HCT116 (cell line): ENCODE results near the gene GDAP1L1. TPM values are rescaled to one million over a fixed set of nuclear protein-coding genes. Genes with fewer than 3 reads are reported as not detected.

Experiments used
- ATAC-seq: fragments of 200-7000 bp; cut with Tn5 transposase; 2 replicates; pipeline ENCODE4 v1.9.1; 2020; ENCODE audit warnings: mild to moderate bottlenecking, moderate library complexity
- BruUV-seq: library from RNA; stranded (reverse); fragments of 400-500 nt; replicated peaks from 2 replicates; lab custom pipeline; 2021; lab: Mats Ljungman, UMichigan
- CTCF ChIA-PET: fragments of 300-600 bp; sonication (Branson Sonifier 250); formaldehyde crosslinking; loops from one replicate; lab custom pipeline; 2021; ENCODE audit warnings: antibody characterized with exemption; lab: Charles Lee
- POLR2A ChIA-PET: fragments of 300-600, 350-600 bp; sonication (Branson Sonifier 250); formaldehyde crosslinking; loops from one replicate; lab custom pipeline; 2021; ENCODE audit warnings: antibody characterized with exemption; lab: Charles Lee
- RAD21 ChIA-PET, 2 experiments: fragments of 300-600 bp; sonication (Branson Sonifier 250); formaldehyde crosslinking; loops; one replicate each; lab custom pipeline; 2023; ENCODE audit warnings: low total read pairs in 2 of 2; ENCODE audit not compliant: uncharacterized antibody in 2 of 2, unreplicated experiment in 2 of 2, low non-redundant PET in 1 of 2; lab: Charles Lee
- DNase-seq: peaks from one replicate; pipeline ENCODE4 v3.0.0-alpha.2; 2010; ENCODE audit warnings: low read depth, low spot score
- H2AFZ ChIP-seq: fragments of 200-600 bp; shearing (Covaris generic), sonication (generic); 2 replicates; pipeline ENCODE4 v1.6.1; 2017; ENCODE audit warnings: low read depth, mixed run types, mixed read lengths, antibody characterized with exemption, low read length; ENCODE audit not compliant: poor library complexity, severe bottlenecking
- H3K27ac ChIP-seq: 2 replicates; pipeline ENCODE4 v1.5.1; 2012; ENCODE audit warnings: low read depth, low read length
- H3K27me3 ChIP-seq: fragments of 200-600 bp; sonication (generic); 2 replicates; pipeline ENCODE4 v1.6.1; 2016; ENCODE audit warnings: mixed run types, low read length, mixed read lengths; ENCODE audit not compliant: insufficient read depth
- H3K36me3 ChIP-seq, 2 experiments: fragments of 200-500 bp in 1 of 2; fragments of 200-600 bp in 1 of 2; sonication (Bioruptor generic) in 1 of 2; sonication (generic) in 1 of 2; 2 replicates each; pipeline versions ENCODE4 v1.5.1 to v1.6.1; 2014 to 2016; ENCODE audit warnings: low read length in 2 of 2, inconsistent platforms in 1 of 2, mixed read lengths in 1 of 2, mixed run types in 1 of 2; ENCODE audit not compliant: insufficient read depth in 2 of 2, control insufficient read depth in 1 of 2
- H3K4me1 ChIP-seq, 2 experiments: fragments of 200-600 bp in 1 of 2; sonication (generic) in 1 of 2; 2 replicates each; pipeline versions ENCODE4 v1.5.1 to v1.6.1; 2012 to 2017; ENCODE audit warnings: low read length in 2 of 2, inconsistent platforms in 1 of 2, mild to moderate bottlenecking in 1 of 2, mixed read lengths in 1 of 2, mixed run types in 1 of 2, moderate library complexity in 1 of 2; ENCODE audit not compliant: insufficient read depth in 2 of 2, control insufficient read depth in 1 of 2
- H3K4me2 ChIP-seq: fragments of 200-600 bp; sonication (generic); 2 replicates; pipeline ENCODE4 v1.6.1; 2017; ENCODE audit warnings: mixed run types, low read length, mixed read lengths
- H3K4me3 ChIP-seq, 2 experiments: fragments of 200-600 bp in 1 of 2; sonication (generic) in 1 of 2; replicated peaks in 1 of 2; 2 replicates each; pipeline ENCODE4 v1.5.1; 2011 to 2016; ENCODE audit warnings: low read length in 2 of 2, control low read depth in 1 of 2, low read depth in 1 of 2, mild to moderate bottlenecking in 1 of 2, mixed read lengths in 1 of 2, mixed run types in 1 of 2
- H3K79me2 ChIP-seq: fragments of 200-600 bp; sonication (generic); 2 replicates; pipeline ENCODE4 v1.6.1; 2017; ENCODE audit warnings: mild to moderate bottlenecking, mixed run types, low read length, moderate library complexity, mixed read lengths; ENCODE audit not compliant: insufficient read depth
- H3K9ac ChIP-seq: fragments of 200-600 bp; sonication (generic); 2 replicates; pipeline ENCODE4 v1.6.1; 2016; ENCODE audit warnings: low read length, mixed read lengths
- H3K9me2 ChIP-seq: fragments of 200-600 bp; sonication (generic), shearing (Covaris generic); 2 replicates; pipeline ENCODE4 v1.6.1; 2017; ENCODE audit warnings: mixed run types, mild to moderate bottlenecking, moderate library complexity; ENCODE audit not compliant: insufficient read depth
- H3K9me3 ChIP-seq, 2 experiments: fragments of 200-500 bp in 1 of 2; fragments of 200-600 bp in 1 of 2; sonication (Bioruptor generic) in 1 of 2; sonication (generic) in 1 of 2; 2 replicates each; pipeline ENCODE4 v1.6.1; 2014 to 2017; ENCODE audit warnings: low read length in 2 of 2, mixed read lengths in 2 of 2, inconsistent platforms in 1 of 2, low read depth in 1 of 2, mild to moderate bottlenecking in 1 of 2, mixed run types in 1 of 2, moderate library complexity in 1 of 2; ENCODE audit not compliant: control insufficient read depth in 1 of 2, insufficient read depth in 1 of 2
- H4K20me1 ChIP-seq: fragments of 200-600 bp; sonication (generic), shearing (Covaris generic); 2 replicates; pipeline ENCODE4 v1.6.1; 2017; ENCODE audit warnings: mixed run types, mild to moderate bottlenecking, moderate library complexity; ENCODE audit not compliant: insufficient read depth
- ATF3 ChIP-seq: IDR thresholded peaks from 2 replicates; pipeline ENCODE4 v1.6.1; 2012
- CEBPB ChIP-seq: IDR thresholded peaks from 2 replicates; pipeline ENCODE4 v1.6.1; 2012; ENCODE audit warnings: low read depth
- EZH2 ChIP-seq: fragments of 200-600 bp; sonication (generic); IDR thresholded peaks from 2 replicates; pipeline ENCODE4 v1.6.1; 2017; ENCODE audit warnings: antibody characterized with exemption, mixed run types
- JUND ChIP-seq: IDR thresholded peaks from 2 replicates; pipeline ENCODE4 v1.6.1; 2012
- SIN3A ChIP-seq: IDR thresholded peaks from 2 replicates; pipeline ENCODE4 v1.6.1; 2012; ENCODE audit warnings: low read depth
- SP1 ChIP-seq: IDR thresholded peaks from 2 replicates; pipeline ENCODE4 v1.6.1; 2012; ENCODE audit warnings: low read depth
- SRF ChIP-seq: IDR thresholded peaks from 2 replicates; pipeline ENCODE4 v1.6.1; 2012; ENCODE audit warnings: low read depth
- YY1 ChIP-seq: IDR thresholded peaks from 2 replicates; pipeline ENCODE4 v1.6.1; 2011; ENCODE audit warnings: low read length, low read depth, moderate library complexity, mild to moderate bottlenecking; ENCODE audit not compliant: insufficient replicate concordance; ENCODE audit errors: extremely low read depth
- ZBTB33 ChIP-seq: IDR thresholded peaks from 2 replicates; pipeline ENCODE4 v1.6.1; 2011; ENCODE audit warnings: mild to moderate bottlenecking, low read length, moderate library complexity; ENCODE audit not compliant: insufficient replicate concordance; ENCODE audit errors: extremely low read depth
- intact Hi-C: fragments of 100-400 bp; cut with micrococcal nuclease; formaldehyde crosslinking; loops from 2 replicates; pipeline ENCODE4 v1.10.0; 2022
- total RNA-seq: library from RNA; stranded (reverse); gene quantifications from one replicate; pipeline ENCODE4 v1.2.1, GENCODE V29; 2021; ENCODE audit not compliant: unreplicated experiment

GDAP1L1 gene
- total RNA-seq, 1 experiment from 2014 or later, result not detected

GRCh38 chr20:44206132-44206531, 41.0 kb upstream of the GDAP1L1 start:
- ATAC-seq (no peak), DNase-seq (no peak)
- ChIA-PET RAD21 (no interaction called here), CTCF (no interaction called here), POLR2A (no interaction called here)
- Histone ChIP-seq H3K27me3 (no peaks in the 10 kb centered on the region), H3K9me3 (no peaks in the 10 kb centered on the region), H3K4me1 (peaks cover 51 to 61% of the 10 kb centered on the region in 2 experiments), H3K27ac (peak overlapping the region; percentile 95; the same call in 1 of the 2 replicates), H3K36me3 (peaks cover 13 to 16% of the 10 kb centered on the region in 2 experiments; a peak in 3 of 4 replicates), H4K20me1 (no peaks in the 10 kb centered on the region), H3K4me2 (no peak overlapping the region), H2AFZ (no peak overlapping the region), H3K9ac (no peak overlapping the region), H3K9me2 (no peaks in the 10 kb centered on the region), H3K79me2 (peaks cover 83% of the 10 kb centered on the region), H3K4me3 (no peak overlapping the region)
- intact Hi-C loops, result no loop called here
- no TSS peak for BruUV-seq
- no peak for TF ChIP-seq SRF
- TF ChIP-seq ZBTB33, result no peak
- TF ChIP-seq JUND, result no peak
- no peak for TF ChIP-seq YY1
- TF ChIP-seq EZH2, result no peak

DNA sequence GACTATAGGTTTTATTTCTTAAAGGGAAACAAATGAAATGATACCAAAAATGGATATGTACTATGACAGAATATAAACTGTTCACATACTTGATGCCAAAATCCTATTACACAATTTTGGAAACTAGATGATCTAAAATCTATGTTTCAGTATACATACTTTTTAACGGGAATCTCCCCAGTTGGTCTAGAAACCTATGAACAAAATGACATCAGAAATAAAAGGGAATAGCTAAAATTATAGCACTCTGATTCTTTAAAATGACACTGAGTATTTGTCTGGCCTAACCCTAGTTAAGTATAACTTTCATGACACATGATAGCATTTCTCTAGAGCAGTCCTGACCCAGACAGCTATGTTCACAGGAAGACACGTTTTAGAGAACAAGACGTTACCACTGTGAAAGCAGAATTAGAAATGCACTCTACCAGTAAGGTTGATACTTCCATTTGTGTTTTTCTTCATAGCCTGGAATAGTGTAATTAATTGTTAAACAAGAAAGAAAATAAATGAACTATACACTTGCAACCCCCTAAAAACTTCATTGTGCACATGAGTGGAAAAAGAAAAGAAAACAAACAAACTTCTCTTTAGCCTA, 39.9 kb upstream of the GDAP1L1 start:
- H3K79me2 ChIP-seq, result peaks cover 72% of the 10 kb centered on the region
- ATAC-seq, result no peak
- no peaks in the 10 kb centered on the region for H3K9me2 ChIP-seq
- H3K9ac ChIP-seq, result 0 out of 2 replicates have a peak overlapping the region, but pooled peaks have one; percentile 97
- TF ChIP-seq ATF3 (no peak), CEBPB (no peak), SIN3A (no peak), SP1 (no peak)
- TF ChIP-seq, all 23 proteins: peak for 0
- no peak for DNase-seq
- peaks cover 6 to 8% of the 10 kb centered on the region in 2 experiments; a peak in 2 of 4 replicates for H3K36me3 ChIP-seq
- peak overlapping the region; percentile 91; the same call in 1 of the 2 replicates for H3K4me2 ChIP-seq
- ChIA-PET POLR2A (no interaction called here), CTCF (interaction anchor here (0.9 to 1.0 kb wide), 2 partner anchors 10 to 91 kb away, joined by 3 read pairs; no protein-coding TSS in a partner anchor), RAD21 (no interaction called here)
- BruUV-seq, result no TSS peak
- H3K27ac ChIP-seq, result no peak overlapping the region
- no peaks in the 10 kb centered on the region for H3K9me3 ChIP-seq
- H4K20me1 ChIP-seq, result no peaks in the 10 kb centered on the region
- H3K27me3 ChIP-seq, result no peaks in the 10 kb centered on the region
- intact Hi-C loops, result no loop called here
- no peak overlapping the region for H3K4me3 ChIP-seq
- no peak overlapping the region for H2AFZ ChIP-seq
- H3K4me1 ChIP-seq, result peaks cover 57 to 69% of the 10 kb centered on the region in 2 experiments
